Ishikawa (cell line): ENCODE measurements around the gene TH.

Source experiments
- CEBPB ChIP-seq: IDR thresholded peaks from 2 replicates; pipeline ENCODE4 v1.6.1; 2012
- CREB1 ChIP-seq: IDR thresholded peaks from 2 replicates; pipeline ENCODE4 v1.6.1; 2012; ENCODE audit warnings: low read depth
- EGR1 ChIP-seq: IDR thresholded peaks from 2 replicates; pipeline ENCODE4 v1.6.1; 2012
- EP300 ChIP-seq: IDR thresholded peaks from 2 replicates; pipeline ENCODE4 v1.6.1; 2012; ENCODE audit warnings: borderline replicate concordance
- FOXM1 ChIP-seq: IDR thresholded peaks from 2 replicates; pipeline ENCODE4 v1.6.1; 2012; ENCODE audit warnings: low read depth, borderline replicate concordance
- NFIC ChIP-seq: IDR thresholded peaks from 2 replicates; pipeline ENCODE4 v1.6.1; 2012
- RAD21 ChIP-seq: IDR thresholded peaks from 2 replicates; pipeline ENCODE4 v1.6.1; 2012; ENCODE audit warnings: low read depth
- TAF1 ChIP-seq: IDR thresholded peaks from 2 replicates; pipeline ENCODE4 v1.6.1; 2012; ENCODE audit warnings: low read depth, mild to moderate bottlenecking
- TCF12 ChIP-seq: IDR thresholded peaks from 2 replicates; pipeline ENCODE4 v1.6.1; 2012; ENCODE audit warnings: low read depth
- TEAD4 ChIP-seq: IDR thresholded peaks from 2 replicates; pipeline ENCODE4 v1.6.1; 2012
- YY1 ChIP-seq: IDR thresholded peaks from 2 replicates; pipeline ENCODE4 v1.6.1; 2012; ENCODE audit warnings: low read depth
- ZBTB7A ChIP-seq: IDR thresholded peaks from 2 replicates; pipeline ENCODE4 v1.6.1; 2012; ENCODE audit warnings: low read depth
- TF ChIP-seq, protein P1 (sequence below): IDR thresholded peaks from 2 replicates; pipeline ENCODE4 v1.6.1; 2012
- TF ChIP-seq, protein P2 (sequence below): IDR thresholded peaks from 2 replicates; pipeline ENCODE4 v1.6.1; 2012
- TF ChIP-seq, protein P3 (sequence below): IDR thresholded peaks from 2 replicates; pipeline ENCODE4 v1.6.1; 2012; ENCODE audit warnings: low read depth, mild to moderate bottlenecking

TH gene

DNA sequence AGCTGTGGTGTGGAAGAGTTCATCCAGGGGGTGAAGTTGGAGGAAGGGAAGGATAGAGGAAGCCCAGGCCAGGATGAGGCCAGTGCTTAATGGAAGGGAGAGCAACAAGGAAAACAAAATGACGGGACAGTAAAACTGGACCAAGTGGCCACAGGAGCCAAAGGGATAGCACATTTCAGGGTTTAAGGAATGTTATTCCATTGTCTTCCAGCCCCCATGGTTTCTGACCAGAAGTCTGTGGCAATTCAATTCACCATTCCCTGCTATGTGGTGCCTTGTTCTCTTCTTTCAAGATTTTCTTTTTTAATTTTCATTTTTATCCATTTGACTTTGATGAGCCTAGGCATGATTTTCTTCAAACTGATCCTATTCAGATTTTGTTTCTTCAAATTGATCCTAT lies 54.9 kb downstream of the TH start:
- TF ChIP-seq, protein P1, sequence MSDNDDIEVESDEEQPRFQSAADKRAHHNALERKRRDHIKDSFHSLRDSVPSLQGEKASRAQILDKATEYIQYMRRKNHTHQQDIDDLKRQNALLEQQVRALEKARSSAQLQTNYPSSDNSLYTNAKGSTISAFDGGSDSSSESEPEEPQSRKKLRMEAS: no peak
- TF ChIP-seq ZBTB7A (no peak), TCF12 (no peak), RAD21 (no peak), CEBPB (no peak), FOXM1 (no peak), EP300 (no peak), EGR1 (no peak), TAF1 (no peak), YY1 (no peak), TEAD4 (no peak)
- TF ChIP-seq, protein P2, sequence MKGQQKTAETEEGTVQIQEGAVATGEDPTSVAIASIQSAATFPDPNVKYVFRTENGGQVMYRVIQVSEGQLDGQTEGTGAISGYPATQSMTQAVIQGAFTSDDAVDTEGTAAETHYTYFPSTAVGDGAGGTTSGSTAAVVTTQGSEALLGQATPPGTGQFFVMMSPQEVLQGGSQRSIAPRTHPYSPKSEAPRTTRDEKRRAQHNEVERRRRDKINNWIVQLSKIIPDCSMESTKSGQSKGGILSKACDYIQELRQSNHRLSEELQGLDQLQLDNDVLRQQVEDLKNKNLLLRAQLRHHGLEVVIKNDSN: no peak

DNA sequence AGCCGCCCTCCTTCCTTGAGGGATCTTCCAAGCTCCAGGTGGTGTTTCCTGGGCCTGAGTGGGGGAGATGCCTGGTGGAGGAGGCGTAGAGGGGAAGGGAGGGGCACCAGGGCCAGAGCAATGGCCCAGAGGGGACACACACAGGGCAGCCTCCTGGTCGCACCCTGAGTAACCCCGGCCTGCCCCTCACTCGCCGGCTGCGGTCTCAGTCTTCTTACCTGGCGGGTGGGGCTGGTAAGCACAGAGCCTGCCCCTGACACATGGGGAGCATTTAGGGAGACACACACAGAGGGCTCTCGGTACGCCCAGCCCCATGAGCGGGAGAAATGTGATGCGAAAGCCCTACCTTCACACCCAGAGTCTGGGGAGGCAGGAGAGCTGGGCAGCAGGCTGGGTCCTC lies 56.3 kb downstream of the TH start:
- TF ChIP-seq EP300: no peak
- TF ChIP-seq TCF12: no peak
- no peak for TF ChIP-seq EGR1
- no peak for TF ChIP-seq FOXM1
- TF ChIP-seq NFIC: no peak
- TF ChIP-seq TAF1: no peak
- TF ChIP-seq TEAD4: no peak
- TF ChIP-seq ZBTB7A: no peak
- TF ChIP-seq CEBPB: no peak
- TF ChIP-seq CREB1: no peak
- TF ChIP-seq, protein P2: no peak
- TF ChIP-seq RAD21: no peak
- no peak for TF ChIP-seq YY1
- TF ChIP-seq, protein P1: no peak
- TF ChIP-seq, protein P3, sequence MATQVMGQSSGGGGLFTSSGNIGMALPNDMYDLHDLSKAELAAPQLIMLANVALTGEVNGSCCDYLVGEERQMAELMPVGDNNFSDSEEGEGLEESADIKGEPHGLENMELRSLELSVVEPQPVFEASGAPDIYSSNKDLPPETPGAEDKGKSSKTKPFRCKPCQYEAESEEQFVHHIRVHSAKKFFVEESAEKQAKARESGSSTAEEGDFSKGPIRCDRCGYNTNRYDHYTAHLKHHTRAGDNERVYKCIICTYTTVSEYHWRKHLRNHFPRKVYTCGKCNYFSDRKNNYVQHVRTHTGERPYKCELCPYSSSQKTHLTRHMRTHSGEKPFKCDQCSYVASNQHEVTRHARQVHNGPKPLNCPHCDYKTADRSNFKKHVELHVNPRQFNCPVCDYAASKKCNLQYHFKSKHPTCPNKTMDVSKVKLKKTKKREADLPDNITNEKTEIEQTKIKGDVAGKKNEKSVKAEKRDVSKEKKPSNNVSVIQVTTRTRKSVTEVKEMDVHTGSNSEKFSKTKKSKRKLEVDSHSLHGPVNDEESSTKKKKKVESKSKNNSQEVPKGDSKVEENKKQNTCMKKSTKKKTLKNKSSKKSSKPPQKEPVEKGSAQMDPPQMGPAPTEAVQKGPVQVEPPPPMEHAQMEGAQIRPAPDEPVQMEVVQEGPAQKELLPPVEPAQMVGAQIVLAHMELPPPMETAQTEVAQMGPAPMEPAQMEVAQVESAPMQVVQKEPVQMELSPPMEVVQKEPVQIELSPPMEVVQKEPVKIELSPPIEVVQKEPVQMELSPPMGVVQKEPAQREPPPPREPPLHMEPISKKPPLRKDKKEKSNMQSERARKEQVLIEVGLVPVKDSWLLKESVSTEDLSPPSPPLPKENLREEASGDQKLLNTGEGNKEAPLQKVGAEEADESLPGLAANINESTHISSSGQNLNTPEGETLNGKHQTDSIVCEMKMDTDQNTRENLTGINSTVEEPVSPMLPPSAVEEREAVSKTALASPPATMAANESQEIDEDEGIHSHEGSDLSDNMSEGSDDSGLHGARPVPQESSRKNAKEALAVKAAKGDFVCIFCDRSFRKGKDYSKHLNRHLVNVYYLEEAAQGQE: no peak

DNA sequence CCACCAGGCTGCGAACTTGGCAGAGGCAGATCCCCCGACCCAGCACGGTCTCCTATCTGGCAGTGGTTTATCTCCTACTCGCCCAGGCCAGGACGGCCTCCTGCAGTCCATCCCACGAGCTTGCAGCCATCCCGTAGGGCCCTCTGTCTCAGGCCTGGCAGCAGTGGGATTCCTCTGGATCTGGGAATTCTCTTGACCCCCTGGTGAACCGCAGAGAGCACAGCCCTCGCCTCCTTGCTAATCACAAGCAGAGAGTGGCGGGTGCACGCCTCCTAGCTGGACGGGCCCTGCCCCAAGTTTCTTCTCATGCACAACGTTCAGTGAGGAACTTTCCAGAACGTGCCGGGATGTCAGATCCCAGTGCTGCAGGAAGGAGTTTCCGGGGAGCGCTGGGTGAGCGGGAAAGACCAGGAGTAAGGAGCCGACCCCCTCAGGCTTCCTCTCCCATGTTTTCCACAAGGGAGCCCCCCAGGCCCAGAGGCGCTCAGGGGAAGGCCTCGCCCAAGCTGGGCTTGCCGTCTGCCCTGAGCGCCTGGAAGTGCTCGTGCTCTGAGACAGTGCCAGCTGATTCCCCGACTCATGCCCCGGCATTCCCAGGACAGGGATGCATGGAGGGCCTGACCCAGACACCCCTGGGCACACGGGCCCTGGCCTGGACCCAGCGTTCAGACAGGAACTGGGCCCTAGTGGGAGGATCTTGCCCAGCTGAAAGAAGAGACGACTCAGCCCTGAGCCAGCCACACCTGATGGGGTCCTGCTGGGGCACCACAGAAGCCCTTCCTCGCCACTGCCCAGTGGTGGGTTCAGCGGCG lies 57.0 kb downstream of the TH start:
- TF ChIP-seq CREB1 (no peak), EGR1 (no peak), TEAD4 (no peak), NFIC (no peak), TCF12 (no peak), YY1 (no peak)
- TF ChIP-seq, protein P1: no peak
